Activated CD4-positive, CD25-positive, alpha-beta regulatory T cell treated with anti-CD3 and anti-CD28 coated beads, Interleukin-2, amount 50 U/mL, for 16 hours (primary cell): Measurements from ENCODE around the gene ZNF439.
A peak's percentile ranks its signal among the peaks of the same experiment; 100 is the strongest.
"Not testable (repeated sequence)": the region's sequence is repeated elsewhere in the genome, so short reads cannot be mapped to it uniquely, and the experiment has no call there.

Source experiments
- DNase-seq: peaks from one replicate; pipeline ENCODE4 v3.0.0-alpha.2; 2020; ENCODE audit warnings: low read depth, low spot score

The ZNF439 gene

GRCh38 chr19:11848594-11849469 is at the start of gene ZNF439:
ZNF439 (plus strand) TSS chr19:11848726; CDS start chr19:11848868, 142 bp downstream.
- peak; percentile 64 for DNase-seq

DNA sequence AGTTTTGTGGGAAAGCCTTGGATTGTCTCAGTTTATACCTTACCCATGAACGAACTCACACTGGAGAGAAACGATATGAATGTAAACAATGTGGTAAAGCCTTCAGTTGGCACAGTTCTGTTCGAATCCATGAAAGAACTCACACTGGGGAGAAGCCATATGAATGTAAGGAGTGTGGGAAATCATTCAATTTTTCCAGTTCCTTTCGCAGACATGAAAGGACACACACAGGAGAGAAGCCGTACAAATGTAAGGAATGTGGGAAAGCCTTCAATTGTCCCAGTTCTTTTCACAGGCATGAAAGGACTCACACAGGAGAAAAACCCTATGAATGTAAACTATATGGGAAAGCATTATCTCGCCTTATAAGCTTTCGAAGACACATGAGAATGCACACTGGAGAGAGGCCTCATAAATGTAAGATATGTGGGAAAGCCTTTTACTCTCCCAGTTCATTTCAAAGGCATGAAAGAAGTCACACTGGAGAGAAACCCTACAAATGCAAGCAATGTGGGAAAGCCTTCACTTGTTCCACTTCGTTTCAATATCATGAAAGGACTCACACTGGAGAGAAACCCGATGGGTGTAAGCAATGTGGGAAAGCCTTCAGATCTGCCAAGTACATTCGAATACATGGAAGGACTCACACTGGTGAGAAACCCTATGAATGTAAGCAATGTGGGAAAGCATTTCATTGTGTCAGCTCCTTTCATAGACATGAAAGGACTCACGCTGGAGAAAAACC is 42.0 kb upstream of the ZNF439 start:
- no peak for DNase-seq

GRCh38 chr19:11807099-11807380 is 41.5 kb upstream of the ZNF439 start:
- no peak for DNase-seq

DNA sequence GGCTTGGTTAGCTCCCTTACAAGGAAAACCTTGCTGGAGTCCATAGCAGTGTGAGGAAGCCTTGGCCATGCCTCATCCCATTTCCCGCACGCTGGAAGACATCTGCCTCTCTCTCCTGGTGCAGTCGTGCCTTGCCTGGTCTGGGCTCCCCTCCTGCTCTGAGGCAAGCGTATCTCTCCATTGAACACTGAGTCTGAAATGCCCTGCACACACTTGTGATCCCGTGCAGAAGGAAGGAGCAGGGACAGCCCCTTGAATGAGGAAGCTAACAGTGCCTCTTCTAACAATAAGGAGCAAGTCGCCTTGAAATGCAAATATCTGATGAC is 34.9 kb upstream of the ZNF439 start:
- DNase-seq: no peak

- DNase-seq: peak; percentile 66
Measured at GRCh38 chr19:11814029-11814699, 34.4 kb upstream of the ZNF439 start, which contains the start of gene ZNF440. ZNF440 (plus strand) TSS chr19:11814273; CDS start chr19:11814448, 175 bp downstream.

- no peak for DNase-seq
Measured at GRCh38 chr19:11814700-11815035, 33.9 kb upstream of the ZNF439 start.

GRCh38 chr19:11821474-11822109 is 26.9 kb upstream of the ZNF439 start:
- DNase-seq: no peak

GRCh38 chr19:11828957-11829876 is 19.3 kb upstream of the ZNF439 start:
- not testable (repeated sequence) for DNase-seq

DNA sequence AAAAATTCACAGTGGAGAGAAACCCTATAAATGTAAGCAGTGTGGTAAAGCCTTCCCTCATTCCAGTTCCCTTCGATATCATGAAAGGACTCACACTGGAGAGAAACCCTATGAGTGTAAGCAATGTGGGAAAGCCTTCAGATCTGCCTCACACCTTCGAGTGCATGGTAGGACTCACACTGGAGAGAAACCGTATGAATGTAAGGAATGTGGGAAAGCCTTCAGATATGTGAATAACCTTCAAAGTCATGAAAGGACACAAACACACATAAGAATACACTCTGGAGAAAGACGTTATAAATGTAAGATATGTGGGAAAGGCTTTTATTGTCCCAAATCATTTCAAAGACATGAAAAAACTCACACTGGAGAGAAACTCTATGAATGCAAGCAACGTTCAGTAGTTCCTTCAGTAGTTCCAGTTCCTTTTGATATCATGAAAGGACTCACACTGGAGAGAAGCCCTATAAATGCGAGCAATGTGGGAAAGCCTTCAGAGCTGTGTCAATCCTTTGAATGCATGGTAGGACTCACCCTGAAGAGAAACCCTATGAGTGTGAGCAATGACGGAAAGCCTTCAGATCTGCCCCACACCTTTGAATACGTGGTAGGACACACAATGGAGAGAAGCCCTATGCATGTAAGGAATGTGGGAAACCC is 16.1 kb upstream of the ZNF439 start:
- no peak for DNase-seq

GRCh38 chr19:11833541-11833940 is 15.0 kb upstream of the ZNF439 start:
- DNase-seq: no peak

GRCh38 chr19:11835626-11836066 is 12.9 kb upstream of the ZNF439 start:
- DNase-seq: not testable (repeated sequence)

GRCh38 chr19:11843722-11844121 is 4.8 kb upstream of the ZNF439 start:
- no peak for DNase-seq

DNA sequence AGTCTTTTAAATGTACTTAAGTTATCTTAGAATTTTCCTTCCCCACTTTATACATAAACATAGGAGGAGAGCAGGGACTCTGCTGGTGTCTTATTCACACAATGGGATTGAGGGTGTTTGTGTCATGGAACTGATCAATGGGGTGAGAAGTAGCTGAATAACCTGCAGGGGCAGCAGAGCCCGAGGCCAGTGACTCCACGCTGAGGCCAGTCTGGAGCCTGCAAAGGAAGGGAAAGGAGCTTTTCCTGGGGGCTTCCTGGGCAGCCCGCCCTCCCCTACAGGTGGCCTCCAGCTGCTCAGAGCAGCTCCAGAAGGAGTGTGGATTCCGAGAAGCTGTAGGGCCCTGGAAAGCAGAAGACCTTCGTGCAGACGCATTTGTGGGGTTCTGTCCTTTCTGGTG is 911 bp upstream of the ZNF439 start:
- DNase-seq: not testable (repeated sequence)

DNA sequence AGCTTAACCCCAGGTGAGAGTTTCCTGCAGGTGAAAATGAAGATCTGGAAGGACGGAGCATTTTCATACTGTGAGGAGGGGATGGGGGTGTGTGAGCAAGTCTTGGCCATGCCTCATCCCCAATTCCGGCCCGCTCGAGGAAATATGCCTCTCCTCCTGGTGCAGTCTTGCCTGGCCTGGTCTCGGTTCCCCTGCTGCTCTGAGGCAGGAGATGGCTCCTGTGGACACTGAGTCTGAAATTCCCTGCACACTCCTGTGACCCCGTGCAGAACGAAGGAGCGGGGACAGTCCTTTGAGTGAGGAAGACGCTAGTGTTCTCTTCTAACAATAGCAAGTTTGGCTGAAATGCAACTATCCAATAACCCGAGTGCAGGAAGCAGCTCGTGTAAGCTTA is 329 bp upstream of the ZNF439 start:
- DNase-seq: no peak

- DNase-seq: not testable (repeated sequence)
Measured at GRCh38 chr19:11850289-11850688, 1.8 kb downstream of the ZNF439 start.

GRCh38 chr19:11853358-11853757 is 4.8 kb downstream of the ZNF439 start:
- DNase-seq: no peak

DNA sequence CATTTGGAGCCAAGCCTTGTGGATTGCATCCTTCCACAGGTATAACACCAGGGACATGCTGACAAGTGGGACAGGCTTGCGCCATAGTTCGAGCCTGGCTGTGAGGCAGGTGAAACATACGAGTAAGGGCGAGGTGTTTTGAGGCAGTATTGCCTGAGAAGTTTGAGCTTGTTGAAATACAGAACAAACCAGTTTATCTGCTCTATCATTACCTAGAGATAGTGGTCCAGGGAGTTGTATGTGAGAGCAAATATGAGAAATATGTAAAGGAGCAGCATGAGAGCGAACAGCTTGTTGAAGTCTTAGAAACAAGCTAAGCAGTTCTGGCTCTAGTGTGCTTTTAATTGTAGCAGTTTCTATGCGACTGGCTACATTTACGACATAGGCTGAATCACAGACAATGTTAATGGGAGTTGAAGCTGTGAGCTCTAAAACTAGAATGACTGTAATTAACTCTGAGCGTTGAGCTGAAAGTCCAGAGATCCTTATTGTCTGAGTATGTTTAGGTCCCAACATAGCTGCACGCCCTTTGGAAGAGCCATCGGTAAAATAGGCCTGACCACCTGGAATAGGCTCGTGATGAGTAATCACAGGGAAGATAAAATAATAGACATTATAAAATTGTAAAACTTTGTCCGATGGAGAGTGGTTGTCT is 8.2 kb downstream of the ZNF439 start:
- DNase-seq: no peak

DNA sequence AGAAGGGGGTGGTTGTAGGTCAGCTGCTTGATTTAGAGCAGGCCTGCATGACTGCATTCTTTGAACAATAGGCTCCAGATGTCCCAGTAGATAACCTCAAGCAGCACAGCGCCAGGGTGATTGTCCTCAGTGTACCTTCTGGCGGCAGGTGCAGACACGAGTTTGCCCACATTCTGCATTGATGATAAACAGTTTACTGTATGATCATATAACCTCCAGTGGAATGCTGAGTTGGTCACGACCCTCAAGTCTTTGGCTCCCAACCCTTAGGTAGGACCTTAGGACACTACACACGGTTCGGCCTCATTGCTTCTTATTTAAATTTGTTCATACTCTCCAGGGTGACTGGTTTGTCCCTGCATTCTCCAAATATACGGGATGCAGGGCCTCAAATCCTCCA is 12.2 kb downstream of the ZNF439 start:
- DNase-seq: no peak

- no peak for DNase-seq
Measured at GRCh38 chr19:11861301-11861700, 12.8 kb downstream of the ZNF439 start.

DNA sequence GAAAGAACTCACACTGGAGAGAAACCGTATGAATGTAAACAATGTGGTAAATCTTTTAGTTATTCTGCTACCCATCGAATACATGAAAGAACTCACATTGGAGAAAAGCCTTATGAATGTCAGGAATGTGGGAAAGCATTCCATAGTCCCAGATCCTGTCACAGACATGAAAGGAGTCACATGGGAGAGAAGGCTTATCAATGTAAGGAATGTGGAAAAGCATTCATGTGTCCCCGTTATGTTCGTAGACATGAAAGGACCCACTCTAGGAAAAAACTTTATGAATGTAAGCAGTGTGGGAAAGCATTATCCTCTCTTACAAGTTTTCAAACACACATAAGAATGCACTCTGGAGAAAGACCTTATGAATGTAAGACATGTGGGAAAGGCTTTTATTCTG is 19.2 kb downstream of the ZNF439 start:
- DNase-seq: not testable (repeated sequence)
